Measurements from ENCODE around the gene RELN. TPM values are rescaled to one million over a fixed set of nuclear protein-coding genes. Genes with fewer than 3 reads are reported as not detected.

Gene RELN
- total and polyA plus RNA-seq, 9 of the 15 experiments (the other 6 are each of a cell fraction or from before 2014, with no cell fraction given) = 12.9 to 43.2 (median 18.1) TPM

GRCh38 chr7:103640031-103640779, 349.3 kb downstream of the RELN start (continued):
- TF ChIP-seq ZBTB7A (IDR thresholded peaks at IDR 0.05; ENCODE audit: borderline replicate concordance, control insufficient read depth, low read depth, low read length) (no peak), PML (IDR thresholded peaks at IDR 0.05; ENCODE audit: low read length) (no peak), PHB2 (IDR thresholded peaks at IDR 0.05; ENCODE audit: low read depth) (no peak), ZNF764 (CRISPR knock-in tag; IDR thresholded peaks at IDR 0.05; ENCODE audit: low read depth) (no peak), VEZF1 (CRISPR knock-in tag; IDR thresholded peaks at IDR 0.05) (no peak), POLR2A (conservative IDR thresholded peaks at IDR 0.05) (no peak)

GRCh38 chr7:103637726-103638125, 351.7 kb downstream of the RELN start:
- WGBS (ENCODE audit: insufficient coverage, low coverage, missing lambda C conversion rate) = 17% methylated on average over 3 of the region's 3 CpGs
- H3K4me2 ChIP-seq (ENCODE audit: insufficient read depth, low read length) = no peak overlapping the region
- H3K27me3 ChIP-seq (ENCODE audit: control insufficient read depth in 2 of 2, insufficient read depth in 2 of 2, low read length in 2 of 2) = no peaks in the 10 kb centered on the region
- in situ Hi-C loops (cut with MboI) = no loop called here
- ChIA-PET POLR2A (interaction anchor here (0.8 kb wide), 1 partner anchor 521 kb away, joined by 3 read pairs; no protein-coding TSS in a partner anchor), CTCF (ENCODE audit: low intra/inter-chr PET ratio) (no interaction called here)
- BruUV-seq (replicated peaks) = no TSS peak
- no peak overlapping the region for H2AFZ ChIP-seq (ENCODE audit: low read depth, low read length)
- H3K9me3 ChIP-seq (replicated peaks; ENCODE audit: control insufficient read depth, insufficient read depth, low read depth, low read length) = no peaks in the 10 kb centered on the region
- DNase-seq (ENCODE audit: extremely low read depth in 1 of 4, low spot score in 3 of 4) = no peak
- no peaks in the 10 kb centered on the region for H4K20me1 ChIP-seq (replicated peaks; ENCODE audit: control insufficient read depth, insufficient read depth, low read length)
- no peaks in the 10 kb centered on the region for H3K79me2 ChIP-seq (ENCODE audit: control insufficient read depth, insufficient read depth, low read length)
- no peaks in the 10 kb centered on the region for H3K9me1 ChIP-seq (ENCODE audit: control insufficient read depth, insufficient read depth, low read length)
- FAIRE-seq = no peak
- no peak overlapping the region for H3K9ac ChIP-seq (ENCODE audit: insufficient read depth in 1 of 2, low read depth in 2 of 2, low read length in 2 of 2)
- H3K4me1 ChIP-seq (replicated peaks in 1 of 2; ENCODE audit: control insufficient read depth in 2 of 2, insufficient read depth in 2 of 2, low read length in 2 of 2) = no peaks in the 10 kb centered on the region
- TF ChIP-seq SUPT5H (IDR thresholded peaks at IDR 0.05) (no peak), ZNF551 (CRISPR knock-in tag; IDR thresholded peaks at IDR 0.05) (no peak), FOSL1 (tag; conservative IDR thresholded peaks at IDR 0.05) (0 out of 2 replicates have a peak, but pooled peaks have one; percentile 31), HEY1 (CRISPR knock-in tag; IDR thresholded peaks at IDR 0.05; ENCODE audit: borderline replicate concordance) (no peak), NR4A1 (CRISPR knock-in tag; IDR thresholded peaks at IDR 0.05) (no peak), NR4A1 (tag; IDR thresholded peaks at IDR 0.05) (no peak)
- no peak for ATAC-seq
- H3K27ac ChIP-seq (ENCODE audit: extremely low read depth, low read depth, low read length) = no peak overlapping the region
- intact Hi-C loops (cut with micrococcal nuclease) = no loop called here
- peaks cover 5% of the 10 kb centered on the region; the same call in 1 of the 3 replicates for H3K36me3 ChIP-seq (ENCODE audit: control insufficient read depth, insufficient read depth, low read length)
- no peak overlapping the region for H3K4me3 ChIP-seq
